Activated effector memory CD4-positive, alpha-beta T cell treated with anti-CD3 and anti-CD28 coated beads, Interleukin-2, amount 50 U/mL, for 16 hours (primary cell): Measurements from ENCODE around the gene MROH7.

ENCODE experiments used
- DNase-seq: peaks from one replicate; pipeline ENCODE4 v3.0.0-alpha.2; 2020

MROH7 gene

DNA sequence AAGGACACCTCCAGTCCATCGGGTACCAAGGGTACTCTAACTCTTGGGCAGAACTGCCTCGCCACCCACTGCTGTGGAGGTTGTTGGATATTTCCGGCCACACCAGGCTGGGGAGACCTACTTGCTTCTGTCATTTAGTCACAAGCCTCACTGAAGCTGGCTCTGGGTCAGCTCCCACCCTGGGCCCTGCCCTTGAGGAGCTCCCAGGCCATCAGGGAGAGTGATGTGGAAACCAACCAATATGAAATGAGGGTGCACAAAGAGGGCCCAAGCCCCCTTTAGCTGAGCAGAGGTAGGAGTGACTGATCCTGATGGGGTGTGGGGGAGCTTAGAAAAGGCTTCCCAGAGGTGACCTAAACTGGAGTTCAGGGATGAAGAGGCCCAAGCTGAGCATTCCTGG lies 103.1 kb downstream of the MROH7 start:
- DNase-seq = no peak

DNA sequence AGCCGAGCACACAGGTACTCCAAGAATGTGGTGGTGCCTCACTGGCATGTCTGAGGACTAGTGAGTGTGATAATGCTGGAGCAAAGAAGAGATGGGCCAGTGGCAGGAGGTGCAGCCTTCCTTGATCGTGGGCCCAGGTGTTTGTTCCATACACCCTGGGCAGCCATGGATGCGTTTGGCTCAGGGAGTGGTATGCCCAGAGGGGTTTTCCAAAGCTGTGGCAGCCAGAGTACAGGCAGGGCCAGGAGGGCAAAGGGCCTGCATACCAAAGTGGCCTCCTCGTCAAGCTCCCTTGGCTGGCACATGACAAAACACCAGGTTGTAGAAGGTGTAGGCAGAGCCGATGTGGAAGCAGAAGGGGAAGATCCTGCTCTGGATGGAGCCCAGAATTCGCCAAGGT lies 103.7 kb downstream of the MROH7 start:
- no peak for DNase-seq

DNA sequence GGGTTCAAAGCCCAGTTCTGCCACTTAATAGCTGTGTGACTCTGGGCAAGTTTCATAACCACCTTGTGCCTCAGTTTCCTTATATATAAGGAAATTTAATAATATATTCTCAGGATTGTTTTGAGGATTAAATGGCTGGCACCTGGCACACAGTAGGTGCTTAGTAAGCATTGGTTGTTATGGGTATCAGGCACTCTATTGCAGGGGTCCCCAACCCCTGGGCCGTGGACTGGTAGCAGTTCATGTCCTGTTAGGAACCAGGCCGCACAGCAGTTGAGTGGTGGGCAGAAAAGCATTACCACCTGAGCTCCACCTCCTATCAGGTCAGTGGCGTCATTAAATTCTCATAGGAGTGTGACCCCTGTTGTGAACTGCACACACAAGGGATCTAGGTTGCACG lies 104.3 kb downstream of the MROH7 start:
- no peak for DNase-seq

DNA sequence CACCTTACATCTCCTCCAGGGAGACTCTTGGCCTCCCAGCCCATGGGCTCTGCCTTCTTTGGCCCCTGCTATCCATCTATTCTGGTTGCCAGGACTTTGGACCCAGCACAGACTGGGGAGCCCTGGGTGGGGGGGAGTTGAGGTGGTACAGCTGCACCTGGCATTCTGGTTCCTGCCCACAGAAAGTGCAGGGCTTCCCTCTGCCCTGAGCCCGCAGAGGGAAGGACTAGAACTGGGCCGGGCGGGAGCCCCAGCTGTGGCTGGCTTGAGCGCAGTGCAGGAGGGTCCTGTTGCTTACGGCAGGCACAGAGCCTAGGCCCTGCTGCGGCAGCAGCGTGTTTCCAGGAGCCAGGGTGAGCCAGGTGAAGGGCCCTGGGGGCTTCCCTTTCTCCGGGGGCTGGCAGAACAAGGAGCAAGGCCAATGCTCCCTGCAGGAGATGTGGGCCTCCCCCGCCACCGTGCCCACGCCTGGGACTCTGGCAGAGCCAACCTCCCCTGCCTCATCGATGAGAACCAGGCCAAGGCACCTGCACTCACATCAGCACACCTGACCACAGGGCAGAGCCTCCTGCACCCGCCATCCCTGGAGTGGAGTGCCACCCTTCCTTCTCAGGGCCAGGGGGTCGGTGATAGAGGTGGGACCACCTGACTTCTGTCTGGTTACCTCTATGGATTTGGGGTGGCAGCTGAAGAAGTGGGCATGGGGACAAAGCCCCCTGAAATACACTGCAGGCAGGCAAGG lies 106.7 kb downstream of the MROH7 start:
- DNase-seq = no peak

DNA sequence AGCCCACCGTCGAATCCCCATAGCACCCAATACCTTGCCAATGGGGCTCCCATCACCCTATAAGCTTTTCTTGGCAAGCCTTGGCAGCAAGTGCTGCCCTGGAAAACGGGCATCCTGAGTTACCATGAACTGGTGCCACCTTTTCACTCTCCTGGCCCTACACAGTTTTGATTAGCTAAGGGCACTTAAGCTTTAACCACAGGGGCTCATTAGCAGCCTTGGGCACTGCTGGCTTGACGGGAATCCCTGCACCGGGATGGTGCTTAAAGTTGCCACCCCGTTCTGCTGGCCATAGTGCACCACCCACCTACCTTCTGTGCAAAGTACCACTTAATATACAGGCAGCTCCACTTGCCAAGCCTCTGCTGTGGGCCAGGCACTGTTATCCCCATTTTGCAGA lies 109.0 kb downstream of the MROH7 start:
- DNase-seq = peak; percentile 30

DNA sequence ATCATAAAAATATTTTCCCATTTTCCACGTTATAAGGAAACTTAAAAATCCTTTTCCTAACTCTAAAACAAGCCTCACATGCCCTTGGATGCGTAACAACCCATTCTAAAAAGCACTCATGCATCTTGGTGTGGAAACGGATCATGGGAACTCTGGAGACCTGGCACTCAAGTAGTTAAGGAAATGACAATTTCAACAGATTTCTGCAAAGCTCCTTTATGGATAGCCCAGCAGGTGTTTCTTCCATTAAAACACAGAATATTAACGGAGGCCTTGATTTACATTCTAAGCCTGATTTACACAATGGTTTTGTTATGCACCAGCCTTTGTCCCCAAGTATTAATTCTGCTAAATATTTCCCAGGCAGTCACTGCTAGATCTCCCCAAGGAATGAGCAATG lies 109.8 kb downstream of the MROH7 start:
- DNase-seq = no peak

DNA sequence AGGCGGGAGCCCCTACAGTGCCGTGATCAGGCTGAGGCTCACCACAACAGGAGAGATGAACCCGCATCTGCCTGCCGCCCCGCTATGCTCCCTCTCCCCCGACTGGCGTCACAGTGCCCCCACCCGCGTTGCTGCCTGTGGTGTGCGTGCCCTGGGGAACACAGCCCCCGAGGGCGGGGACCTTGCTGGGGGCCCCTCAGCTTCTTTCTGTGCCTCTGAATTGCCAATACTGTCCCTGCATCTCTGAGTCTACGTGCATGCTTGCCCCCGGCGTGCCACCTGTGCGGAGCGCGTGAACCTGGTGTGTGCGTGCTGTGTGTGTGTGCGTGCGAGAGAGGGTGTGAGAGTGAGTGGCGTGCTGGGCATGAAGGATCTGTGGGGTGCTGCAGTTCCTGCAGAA lies 112.5 kb downstream of the MROH7 start:
- no peak for DNase-seq

DNA sequence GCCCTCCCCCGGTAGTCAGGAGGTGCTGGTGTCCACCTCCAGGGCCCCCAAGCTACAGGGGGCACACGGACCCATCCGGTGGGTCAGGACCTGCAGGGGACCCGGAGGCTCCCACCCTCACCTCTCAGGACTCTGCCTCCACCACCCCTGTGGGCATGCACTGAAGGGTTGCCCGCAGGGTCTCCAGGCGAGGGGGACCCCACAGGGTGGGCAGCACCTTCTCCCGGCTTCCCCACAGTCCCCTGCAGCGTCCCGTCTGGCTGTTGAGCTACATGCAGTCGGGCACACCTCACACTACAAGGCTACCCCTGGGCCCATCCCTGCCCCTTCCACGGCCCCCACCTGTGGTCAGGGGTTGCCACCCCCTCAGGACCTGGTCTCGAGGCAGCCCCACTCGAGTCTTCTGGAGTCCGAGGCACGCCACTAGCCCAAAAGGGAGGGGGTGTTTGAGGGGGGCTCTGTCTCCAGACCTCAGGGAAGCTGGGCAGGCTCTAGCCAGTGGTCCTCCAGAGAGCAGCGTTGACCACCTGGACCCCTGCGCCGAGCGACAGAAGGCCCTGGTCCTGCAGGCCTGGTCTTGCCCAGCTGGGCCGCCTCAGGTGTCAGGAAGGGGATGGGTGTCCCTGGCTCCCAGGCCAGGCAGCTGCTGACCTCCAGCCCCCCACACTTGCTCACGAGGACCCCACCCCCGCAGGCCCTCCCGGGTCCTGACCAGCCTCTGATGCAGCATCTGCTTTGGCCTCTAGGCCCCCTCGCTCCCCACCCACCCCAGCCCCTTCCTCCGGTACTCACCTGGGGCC lies 113.1 kb downstream of the MROH7 start:
- no peak for DNase-seq

DNA sequence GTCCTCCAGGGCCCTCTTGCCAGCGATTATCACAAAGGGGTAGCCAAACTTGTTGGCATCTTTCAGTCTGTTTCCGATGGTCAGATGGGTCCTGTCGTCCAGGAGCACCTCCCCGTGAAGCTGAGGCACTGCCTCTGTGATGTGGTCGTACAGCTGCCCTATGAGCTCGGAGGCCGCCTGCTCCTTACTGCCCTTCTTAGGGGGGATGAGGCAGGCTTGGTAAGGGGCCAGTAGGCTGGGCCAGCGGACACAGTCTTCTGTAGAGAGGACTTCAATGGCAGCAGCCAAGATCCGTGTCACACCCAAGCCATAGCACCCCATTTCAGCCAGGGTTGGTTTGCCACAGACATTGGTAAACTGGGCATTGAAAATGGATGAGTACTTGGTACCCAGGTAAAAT lies 116.2 kb downstream of the MROH7 start:
- no peak for DNase-seq

DNA sequence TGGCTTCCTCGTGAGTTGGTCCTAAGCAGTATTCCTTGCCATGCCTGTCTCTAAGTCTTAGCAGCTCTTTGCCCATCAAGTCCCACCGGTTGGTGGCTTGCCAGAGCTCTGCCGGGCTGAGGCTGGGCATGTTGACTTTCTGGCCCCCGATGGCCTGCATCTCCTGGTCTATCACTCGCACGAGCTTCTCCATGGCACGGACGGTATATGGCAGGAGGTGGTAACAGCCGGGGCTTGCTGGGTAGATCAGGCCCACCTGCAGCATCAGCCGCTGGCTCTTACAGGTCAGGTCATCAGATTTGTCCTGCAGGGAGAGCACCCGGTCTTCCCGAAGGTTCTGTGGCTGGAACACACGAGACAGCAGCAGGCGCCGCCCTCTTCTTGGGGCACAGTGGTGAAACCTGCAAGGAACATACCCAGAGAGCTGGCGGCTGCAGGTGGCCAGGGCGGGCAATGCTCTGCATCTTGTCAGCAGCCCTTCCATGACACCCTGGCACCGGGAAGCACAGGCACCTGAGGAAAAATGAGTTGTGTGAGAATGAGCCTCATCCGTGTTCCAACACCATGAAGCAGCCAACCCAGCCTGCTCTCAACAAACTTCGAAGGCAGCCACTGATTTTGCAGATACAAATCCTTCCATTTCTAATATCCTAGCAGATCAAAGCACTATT lies 117.2 kb downstream of the MROH7 start:
- no peak for DNase-seq
